Fibroblast of upper back skin (primary cell): ENCODE results near the gene EVI2A.

ENCODE experiments used
- DNase-seq: peaks from one replicate; pipeline ENCODE4 v3.0.0-alpha.2; 2013

EVI2A gene

GRCh38 chr17:31272236-31272635 is 49.2 kb downstream of the EVI2A start:
- no peak for DNase-seq

GRCh38 chr17:31269578-31269983 is 51.8 kb downstream of the EVI2A start:
- peak; percentile 100 for DNase-seq

GRCh38 chr17:31269036-31269577 is 52.3 kb downstream of the EVI2A start:
- no peak for DNase-seq
